ENCODE data around the gene SLC25A21.

Gene SLC25A21

DNA sequence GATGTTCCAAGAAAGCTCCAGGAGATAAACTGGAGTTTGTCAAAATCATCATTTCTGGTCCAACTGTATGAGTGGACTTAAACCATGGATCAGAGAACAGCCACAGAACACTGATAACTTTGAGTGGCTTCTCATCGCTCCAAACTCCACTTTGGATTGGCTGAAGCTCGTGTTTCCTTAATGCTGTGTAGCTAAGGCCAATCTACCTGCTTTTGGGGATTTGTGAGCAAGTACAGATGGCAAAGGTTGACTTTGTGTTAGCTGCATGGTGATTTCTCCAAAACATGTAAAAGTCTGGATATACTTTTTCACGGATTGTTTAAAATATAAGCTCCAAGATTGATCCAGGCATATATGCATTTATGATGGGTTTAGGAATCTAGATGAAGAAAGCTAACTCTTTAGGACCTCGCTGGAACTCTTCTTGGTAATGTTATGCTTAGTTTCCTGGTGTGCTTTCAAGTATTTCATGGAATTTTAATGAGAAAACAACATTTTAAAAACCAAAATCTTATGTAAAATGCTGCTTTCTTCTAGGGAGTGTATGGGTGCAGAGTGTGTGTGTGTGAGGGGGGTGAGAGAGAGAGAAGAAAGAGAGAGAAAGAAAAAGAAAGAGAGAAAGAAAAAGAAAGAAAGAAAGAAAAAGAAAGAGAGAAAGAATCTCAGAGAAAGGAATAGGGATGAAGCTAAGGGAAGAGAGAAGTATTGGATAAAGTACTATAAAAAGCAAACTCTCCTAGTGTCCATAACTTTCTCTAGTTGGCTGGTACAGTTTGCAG lies 522.3 kb downstream of the SLC25A21 start:
- no peak for DNase-seq (ENCODE audit: low read depth in 2 of 2)

GRCh38 chr14:36647824-36648753 lies 524.3 kb downstream of the SLC25A21 start:
- no peak for DNase-seq (ENCODE audit: low read depth in 2 of 2)

DNA sequence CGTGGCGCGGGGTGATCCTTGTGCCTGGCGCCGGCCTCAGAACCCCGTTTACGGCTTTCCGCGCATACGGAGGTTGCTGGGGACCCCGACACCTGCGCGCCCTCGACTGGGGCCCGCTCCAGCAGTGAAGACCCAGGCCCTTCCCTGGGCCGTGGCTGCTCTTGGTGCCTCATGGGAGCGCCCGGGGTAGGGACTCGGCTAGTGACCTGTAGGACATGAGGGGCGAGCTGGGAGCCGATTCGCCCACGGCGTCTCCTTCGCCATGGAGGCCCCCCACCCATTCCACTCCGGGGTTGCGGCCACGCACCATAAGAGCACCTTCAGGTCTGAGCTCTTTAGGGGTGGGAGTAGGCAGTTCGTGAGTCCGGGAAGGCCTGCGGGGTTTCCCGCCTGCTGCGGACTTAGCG lies 525.0 kb downstream of the SLC25A21 start:
- DNase-seq (ENCODE audit: low read depth in 2 of 2): no peak

DNA sequence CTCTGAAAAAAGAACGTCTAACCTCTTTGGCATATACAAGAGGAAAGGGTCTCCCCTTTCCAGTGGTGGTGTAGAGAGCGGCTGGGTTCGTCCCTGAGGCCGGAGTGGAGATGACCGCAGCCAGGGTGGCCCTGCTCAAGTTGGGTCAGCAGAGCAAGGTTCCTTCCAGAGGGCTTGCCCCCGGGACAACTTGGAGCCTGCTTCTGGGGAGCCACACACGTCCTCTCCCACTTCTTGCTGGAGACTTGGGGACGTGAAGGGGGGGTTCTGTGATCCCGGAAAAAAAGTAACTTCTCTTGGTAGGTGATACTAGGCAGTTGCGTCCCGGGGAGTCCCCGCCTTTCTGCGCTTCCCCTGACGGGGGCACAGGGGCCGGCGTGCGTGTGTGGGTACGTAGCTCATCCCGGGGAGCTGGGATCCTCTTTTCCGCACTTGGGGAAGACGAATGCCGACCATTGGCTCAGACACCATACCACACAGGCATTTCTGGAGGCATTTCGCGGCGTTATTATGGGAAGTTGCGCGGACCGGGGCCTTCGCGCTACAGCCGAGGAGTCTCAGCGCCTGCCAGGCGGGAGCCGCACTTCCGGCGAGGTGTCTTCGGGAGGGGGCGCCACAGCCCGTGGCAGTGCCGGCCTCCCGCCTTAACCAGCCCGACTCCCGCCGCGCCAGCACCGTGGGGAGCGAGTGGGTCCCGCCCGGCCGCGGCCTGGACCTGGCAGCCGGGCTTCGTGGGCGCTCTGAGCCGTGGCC lies 525.6 kb downstream of the SLC25A21 start:
- DNase-seq (ENCODE audit: low read depth in 2 of 2): no peak

DNA sequence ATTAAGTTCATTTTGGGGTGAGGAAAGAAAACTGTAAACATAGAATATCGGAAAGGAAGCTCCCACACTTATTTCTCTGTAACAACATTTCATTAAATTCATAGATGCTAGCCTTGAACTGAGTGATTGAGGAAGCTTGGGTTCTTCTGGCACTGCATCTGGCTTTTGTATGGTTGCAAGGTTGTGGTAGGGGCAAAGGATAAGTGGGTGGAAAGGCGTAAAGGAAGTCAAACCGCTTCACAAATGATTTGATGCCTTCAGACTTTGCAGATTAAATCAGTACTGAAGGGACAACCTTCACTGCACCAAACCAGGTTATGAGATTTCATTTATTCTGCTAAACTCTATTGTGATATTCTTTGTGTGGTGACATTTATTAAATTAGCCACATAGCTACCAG lies 538.8 kb downstream of the SLC25A21 start:
- no peak for DNase-seq (ENCODE audit: low read depth in 2 of 2)

All from stimulated activated CD4-positive, alpha-beta T cell treated with anti-CD3 and anti-CD28 coated beads, Interleukin-4, amount 100 ng/mL, for 48 hours (primary cell).